Measurements from ENCODE around the gene NDE1.
"Not testable (repeated sequence)": the region's sequence is repeated elsewhere in the genome, so short reads cannot be mapped to it uniquely, and the experiment has no call there.

Gene NDE1, protein sequence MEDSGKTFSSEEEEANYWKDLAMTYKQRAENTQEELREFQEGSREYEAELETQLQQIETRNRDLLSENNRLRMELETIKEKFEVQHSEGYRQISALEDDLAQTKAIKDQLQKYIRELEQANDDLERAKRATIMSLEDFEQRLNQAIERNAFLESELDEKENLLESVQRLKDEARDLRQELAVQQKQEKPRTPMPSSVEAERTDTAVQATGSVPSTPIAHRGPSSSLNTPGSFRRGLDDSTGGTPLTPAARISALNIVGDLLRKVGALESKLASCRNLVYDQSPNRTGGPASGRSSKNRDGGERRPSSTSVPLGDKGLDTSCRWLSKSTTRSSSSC

DNA sequence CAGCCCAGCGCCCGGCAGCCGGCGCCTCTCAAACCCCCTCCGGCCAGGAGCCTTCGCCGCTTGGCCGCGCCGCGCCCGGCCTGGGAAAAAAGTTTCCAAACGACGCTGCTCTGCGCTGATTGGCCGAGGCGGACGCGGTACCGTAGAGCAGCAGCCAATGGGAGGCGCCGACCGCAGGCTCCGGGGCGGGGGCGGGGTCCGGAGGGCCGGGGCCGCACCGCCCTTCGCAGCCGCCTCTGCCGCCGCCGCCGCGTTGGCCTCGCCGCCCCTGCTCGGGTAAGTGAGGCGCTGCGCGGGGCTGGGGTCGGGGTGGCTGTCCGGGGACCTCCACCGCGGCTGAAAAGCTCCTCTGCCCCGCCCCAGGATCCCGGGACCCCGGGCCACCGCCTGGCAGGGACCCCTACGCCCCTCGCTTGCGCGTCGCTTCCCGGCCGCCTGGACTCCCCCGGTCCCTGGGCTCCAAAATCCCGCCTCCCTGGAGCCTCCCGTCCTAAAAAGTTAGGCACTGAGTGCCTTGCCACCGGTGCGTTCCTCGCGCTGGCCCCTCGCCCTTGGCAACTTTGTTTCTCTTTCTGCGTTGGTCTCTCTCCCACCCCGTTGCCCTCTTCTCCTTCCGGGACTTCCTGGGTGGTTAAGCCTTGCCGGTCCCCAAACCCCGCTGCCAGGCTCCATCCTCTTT, at the start of gene NDE1:
Gene NDE1, plus strand, starts transcription at position 227 of the 679 bp plus-strand sequence. CDS start 14,534 bp downstream, outside the sequence.
- peak; percentile 91 for DNase-seq

DNA sequence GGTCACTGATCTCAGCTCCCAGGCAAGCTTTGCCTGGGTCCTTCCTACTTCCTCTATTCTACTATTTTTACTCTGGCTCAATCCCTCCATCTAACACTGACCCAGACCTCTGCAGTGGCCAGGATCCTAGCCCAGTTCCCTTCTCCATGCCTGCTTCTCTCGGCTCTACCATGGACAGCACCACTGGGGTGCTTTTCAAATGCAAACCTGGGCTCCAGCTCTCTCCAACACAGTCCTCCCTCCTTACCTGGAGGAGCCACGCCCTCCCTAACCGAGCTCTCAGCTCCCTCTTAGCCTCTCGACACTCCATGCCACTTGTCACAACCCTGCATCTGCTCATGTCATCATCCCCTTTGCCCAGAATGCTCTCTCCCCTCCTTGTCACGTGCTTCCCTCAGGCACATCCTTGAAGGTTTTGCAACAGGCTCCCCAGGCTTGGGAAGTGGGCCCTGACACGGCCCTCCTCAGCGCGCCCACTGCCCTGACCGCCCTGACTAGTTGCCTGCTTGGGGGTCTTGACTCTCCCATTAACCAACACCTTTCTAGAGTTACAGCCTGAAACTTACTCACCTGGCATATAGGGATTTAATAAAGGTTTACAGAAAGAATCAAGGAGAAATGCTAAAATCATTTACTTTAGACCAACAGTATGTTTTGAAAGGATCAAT, 48.7 kb upstream of the NDE1 start:
- no peak for DNase-seq

DNA sequence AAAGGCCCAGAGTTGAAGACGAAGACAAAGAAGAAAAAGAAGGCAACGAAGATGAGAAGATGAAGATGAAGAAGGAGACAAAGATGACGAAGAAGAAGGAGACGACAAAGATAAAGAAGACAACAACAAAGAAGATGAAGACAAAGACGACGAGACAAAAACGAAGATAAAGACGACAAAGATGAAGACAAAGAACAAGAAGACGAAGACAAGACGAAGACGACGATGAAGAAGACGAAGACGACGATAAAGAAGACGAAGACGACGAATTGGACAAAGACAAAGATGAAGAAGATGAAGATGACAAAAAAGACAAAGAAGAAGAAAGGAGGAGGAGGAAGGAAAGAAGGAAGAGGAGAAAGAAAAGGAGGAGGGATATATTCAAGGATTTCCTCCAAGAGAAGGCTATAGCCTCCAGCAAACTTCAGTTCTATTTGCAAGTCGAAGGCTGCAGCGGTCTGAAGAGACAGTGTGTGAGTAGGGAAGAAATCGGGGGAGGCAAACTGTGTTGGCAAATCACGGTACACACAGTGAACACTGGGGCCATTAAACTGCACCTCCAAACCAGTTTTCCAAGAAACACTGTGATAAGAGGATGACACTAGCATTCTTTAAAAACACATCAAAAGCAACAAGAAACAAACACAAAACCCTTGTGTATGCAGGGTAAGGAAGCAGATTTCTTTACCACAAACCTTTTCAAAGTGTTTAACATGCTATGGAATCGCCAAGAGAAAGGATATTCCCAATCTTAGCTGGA, 47.6 kb upstream of the NDE1 start:
- no peak for DNase-seq

DNA sequence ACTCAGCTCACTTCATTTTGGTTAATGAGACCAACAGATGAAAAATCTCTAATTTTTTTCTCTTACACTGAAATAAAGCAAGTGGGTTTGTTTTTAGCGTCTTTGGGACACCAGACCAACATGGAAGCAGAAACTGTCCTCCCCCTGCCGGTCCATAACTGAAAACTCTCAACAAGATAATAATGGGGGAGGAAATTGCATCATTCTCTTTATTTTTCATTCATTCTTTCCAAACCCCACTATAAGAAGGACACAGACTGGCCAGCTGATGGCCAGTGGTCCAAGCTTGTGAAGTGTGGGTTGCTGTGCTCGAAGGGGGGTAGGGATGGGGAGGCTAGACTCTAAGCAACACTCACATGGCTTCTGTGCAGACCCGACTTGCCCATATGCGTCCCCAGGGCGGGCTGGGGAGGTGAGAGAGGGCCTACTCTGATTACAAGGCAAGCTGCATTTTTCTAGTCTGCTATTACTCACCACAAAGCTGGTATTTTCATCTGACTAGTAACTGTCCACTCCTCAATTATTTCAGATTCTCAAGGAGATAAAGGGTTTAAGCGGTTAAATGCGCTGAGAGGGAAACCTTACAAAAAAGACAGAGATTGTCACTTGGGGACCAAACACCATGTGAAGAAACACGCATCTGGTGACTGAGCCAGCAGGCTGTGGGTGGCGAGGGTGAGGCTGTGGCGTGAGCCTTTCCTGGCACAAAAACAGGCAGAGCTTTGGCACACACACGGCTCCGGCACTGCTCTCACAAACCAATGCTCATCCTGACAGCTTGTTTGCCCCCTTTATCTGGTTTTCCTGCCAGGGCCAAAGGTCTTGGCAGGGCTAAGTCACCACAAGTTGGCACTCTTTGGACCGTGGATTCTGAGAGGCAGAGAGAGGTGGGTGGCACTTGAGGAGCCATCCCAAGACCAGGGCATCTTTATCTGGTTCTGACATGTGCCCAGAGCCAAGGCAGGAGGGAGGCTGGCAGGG, 45.3 kb upstream of the NDE1 start:
- DNase-seq = no peak

DNA sequence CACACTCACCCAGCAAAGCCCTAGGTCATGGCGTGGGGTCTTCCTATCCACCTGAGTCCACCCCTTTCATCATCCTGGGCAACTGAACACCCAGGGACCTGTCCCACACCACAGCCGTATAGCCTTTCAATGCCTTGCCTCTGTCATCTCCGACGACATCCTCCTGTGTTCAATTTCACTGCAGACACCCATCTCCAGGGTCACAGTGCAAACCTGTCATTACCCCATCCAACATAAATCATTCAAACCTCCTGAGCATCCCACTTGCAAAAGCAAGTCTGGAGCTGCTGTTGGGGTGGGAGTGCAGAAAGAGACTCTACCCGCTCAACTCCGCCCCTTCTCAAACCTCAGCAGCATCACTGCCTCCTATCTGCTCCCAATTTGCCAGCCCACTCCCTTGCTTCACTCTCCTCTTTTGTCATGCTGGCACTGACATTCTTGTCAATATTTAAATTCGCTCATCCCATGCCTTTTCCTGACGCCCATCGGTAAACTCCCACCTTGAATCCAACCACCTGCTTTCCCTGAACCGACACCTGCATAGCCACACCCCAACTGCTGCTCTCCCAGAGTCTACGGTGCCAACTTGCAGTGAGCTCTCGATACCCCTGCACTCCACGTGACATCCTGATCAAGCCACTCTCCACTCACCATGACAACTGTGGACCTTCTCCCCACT, 44.1 kb upstream of the NDE1 start:
- no peak for DNase-seq

DNA sequence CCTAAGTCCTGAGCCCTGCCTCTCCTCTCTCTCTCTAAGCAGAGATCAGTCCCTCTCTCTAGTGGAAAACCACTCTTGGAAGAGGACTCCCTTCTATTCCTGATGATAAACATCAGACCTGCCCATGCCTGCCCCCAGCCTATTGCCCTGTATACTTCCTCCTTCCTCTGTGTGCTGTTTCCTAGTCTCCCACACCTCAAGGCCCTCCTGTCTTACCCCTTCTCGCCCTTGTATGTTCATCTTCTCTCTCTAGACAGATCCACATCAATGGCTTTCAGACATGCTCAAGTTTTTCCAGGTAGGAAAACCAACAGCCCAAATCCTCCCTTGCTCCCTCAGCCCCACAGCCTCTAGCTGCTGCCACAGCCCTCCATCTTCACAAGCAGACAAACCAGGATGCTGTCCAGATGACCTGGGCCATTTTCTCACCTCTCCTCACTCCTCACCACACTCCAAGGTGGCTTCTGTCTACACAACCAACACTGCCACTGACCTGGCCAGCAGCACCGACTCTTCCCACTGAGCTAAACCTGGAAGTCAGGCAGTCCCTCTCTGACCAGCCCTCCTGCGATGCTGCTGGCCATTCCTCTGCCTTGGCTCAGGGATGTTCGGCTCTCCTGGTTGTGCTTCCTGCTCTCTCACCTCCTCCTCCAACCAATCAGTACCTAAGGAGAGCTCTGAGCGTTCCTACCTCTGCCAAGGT, 43.4 kb upstream of the NDE1 start:
- DNase-seq = no peak

DNA sequence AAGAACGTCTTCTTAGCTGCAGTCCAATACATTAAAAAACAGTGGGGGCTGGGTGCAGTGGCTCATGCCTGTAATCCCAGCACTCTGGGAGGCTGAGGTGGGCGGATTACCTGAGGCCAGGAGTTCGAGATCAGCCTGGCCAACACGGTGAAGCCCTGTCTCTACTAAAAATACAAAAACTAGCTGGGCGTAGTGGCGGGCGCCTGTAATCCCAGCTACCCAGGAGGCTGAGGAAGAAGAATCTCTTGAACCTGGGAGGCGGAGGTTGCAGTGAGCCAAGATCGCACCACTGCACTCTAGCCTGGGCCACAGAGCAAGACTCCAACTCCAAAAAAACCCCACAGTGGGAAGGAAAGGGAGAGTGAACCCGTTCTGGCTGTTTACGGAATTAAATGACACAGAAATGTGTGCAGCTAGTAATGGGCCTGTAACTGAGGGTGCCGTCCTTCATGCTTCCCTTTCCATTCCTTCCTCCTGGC, 42.8 kb upstream of the NDE1 start:
- not testable (repeated sequence) for DNase-seq

DNA sequence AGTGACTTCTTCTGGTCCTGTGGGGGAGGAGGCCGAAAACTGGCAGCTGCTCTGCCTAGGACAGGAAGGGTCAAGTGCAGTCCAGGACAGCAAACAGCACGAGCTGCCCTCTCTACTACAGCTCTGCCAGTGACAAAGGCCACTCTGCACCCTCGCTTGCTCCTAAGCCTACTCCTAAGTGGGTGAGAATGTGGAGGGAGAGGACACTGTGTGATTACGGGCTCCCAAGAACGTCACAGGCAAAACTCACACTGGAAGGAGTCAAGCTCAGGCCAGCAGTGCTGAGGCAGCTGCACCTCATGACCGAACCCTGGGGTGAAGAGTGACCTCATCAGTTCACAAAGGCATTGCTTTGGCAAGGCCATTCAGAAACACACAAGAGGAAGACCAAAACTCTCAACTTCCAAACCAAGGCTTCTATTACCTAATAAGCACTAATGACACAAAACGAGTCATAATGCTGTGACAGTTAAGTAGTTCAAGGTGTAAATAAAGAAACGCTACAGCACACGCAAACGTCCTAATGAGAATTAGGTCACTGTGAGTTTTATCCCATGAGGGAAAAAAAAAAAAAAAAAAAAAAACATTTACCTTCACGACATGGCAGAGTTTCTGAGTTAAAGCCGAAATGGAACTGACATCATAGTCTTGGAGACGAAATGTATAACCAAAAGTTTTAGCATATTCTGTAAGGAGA, 42.2 kb upstream of the NDE1 start:
- DNase-seq = no peak

DNA sequence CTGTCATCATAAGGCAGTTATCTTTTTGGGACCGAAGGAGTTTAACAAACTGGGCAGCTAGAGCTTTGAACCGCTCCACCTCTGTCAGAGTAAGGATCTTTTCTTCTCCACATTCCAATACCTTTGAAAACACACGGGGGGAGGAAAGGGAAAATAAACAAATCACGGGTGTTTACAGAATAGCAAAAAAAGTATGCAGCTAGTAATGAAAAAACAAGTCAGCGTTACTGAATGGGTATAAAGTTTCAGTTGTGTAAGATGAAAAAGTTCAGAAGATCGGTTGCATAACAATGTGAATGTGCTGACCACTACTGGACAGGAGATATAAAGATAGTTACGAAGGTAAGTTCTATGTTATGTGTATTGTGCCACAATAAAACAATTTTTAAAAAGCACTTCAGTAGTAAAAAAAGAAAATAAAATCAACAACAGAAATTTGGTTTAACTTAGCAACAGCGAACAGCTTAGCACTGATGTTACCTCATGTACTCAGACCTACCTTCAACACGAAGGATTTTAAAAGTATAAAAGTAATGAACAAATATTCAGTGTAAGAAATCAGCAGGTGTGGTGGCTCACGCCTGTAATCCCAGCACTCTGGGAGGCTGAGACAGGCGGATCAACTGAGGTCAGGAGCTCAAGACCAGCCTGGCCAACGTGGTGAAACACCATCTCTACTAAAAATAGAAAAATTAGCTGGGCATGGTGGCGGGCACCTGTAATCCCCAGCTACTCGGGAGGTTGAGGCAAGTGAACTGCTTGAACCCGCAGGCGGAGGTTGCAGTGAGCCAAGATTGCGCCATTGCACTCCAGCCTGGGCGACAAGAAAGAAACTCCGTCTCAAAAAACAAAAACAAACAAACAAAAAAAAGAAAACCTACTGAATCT, 41.4 kb upstream of the NDE1 start:
- DNase-seq = no peak

DNA sequence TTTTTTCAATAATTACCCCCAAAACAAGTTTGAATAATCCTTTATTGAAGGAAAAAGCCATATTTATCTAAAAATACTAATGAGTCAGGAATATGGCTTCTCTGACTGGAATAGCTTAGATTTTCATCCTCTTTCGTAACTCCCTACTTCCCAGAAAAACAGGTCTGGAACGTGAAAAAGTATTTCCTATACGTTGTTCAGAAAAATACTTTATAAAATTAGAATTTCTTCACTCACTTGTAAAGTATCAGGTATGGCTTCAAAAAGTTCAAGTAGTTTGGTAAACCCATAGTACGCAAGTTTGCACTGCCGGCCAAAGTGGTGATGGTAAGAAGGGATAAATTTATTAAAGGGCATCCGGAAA, 40.8 kb upstream of the NDE1 start:
- DNase-seq = no peak

DNA sequence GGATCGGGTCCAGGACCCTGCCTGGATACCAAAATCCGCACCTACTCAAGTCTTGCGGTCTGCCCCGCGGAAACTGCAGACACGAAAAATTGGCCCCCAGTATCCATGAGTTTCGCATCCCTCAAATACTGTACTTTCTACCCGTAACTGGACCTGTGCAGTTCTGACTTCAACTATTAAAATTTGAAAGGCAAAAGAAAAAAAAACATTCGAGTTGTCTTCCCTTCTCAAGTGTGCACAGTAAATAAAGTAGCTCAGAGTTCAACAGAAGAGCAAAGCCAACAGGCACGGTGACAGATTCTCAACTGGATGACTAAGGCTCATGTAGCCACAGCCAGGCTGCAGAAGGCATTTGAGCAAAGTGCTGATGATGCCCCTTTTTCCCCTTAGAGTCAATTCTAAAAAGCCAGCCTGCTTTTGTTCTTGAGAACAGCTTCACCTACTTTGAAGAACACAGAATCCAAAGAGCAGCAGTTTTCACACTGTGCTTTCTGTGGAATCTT, 39.6 kb upstream of the NDE1 start:
- DNase-seq = no peak

DNA sequence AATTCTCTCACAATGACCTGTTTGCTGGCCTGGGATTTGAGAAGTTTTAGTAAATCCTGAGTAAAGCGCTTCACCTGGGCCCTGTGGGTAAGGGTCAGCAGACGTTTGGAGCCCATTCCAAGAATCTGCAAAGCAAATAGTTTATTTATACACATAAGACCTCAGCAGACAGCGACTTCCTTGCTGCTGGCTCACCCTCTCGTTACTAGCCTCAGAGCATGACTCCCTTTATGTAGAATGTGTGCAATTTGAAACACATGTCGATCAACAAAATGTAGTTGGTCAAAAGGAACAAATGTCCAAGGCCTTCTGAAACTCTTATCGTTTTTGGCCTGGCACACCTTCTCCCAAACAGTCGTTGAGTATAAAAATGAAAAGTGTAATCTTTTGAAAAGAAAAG, 38.4 kb upstream of the NDE1 start:
- DNase-seq = no peak

DNA sequence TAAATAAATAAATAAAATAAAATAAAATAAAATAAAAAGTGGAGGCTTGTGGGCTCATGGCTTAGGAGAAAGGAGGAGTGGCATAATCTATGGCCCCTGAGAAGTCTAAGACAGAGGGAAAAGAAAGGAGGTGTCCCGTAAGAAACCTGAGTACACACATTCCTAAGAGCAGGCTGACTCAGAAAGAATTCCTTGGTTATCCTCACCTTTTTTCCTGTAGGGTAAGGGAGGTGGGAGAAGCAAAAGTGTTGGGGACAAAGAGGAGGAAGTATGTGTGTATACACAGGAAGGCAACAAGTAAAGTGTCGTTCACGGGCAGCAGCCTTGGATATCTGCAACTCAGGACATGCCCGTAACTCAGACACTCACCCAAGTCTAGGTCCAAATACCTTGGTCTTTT, 36.4 kb upstream of the NDE1 start:
- DNase-seq = no peak

DNA sequence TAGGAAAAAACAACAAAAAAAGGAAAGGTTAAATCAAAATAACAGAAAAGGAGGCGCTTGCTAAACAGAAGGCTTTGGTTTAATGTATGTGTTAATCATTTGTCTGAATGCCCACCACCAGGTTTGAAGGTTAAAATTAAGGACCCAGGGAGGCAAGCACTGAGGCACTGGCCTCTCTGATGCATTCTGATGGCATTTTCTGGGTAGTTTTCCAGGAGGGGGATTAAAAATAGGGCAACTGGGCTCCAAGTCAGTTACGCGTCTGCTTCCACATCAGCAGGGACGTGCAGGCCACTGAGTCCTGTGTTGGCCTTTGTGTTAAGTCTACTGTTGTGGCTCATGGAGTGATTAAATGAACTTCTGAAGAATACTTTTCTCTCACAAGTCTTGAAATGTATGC, 34.0 kb upstream of the NDE1 start:
- DNase-seq = no peak

DNA sequence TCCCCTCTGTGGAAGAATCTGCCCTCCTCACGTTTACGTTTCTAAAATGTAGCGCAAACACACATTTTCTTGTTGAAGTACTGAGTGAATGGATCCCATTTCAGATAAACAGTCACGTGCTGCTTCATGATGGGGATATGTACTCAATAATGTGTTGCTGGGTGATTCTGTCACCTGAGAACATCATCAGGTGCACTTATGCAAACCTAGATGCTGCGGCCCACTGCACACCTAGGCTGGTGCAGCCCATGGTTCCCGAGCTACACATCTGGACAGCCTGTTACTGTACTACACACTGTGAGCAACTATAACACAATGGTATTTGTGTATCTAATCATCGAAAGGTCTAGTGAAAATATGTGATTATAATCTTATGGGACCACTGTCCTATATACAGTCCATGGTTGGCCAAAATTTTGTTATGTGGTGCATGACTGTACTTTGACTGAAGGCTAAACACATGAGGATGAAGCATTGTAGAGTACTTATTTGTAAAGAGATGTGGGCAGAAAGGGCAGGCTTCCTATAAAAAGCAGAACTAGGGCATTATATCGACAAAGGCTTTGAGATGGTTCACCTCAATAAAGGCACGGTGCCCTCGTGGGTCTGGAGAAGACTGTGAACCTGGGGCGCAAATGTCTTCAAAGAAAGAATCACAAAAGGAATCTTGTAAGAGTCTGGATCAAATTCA, 33.4 kb upstream of the NDE1 start:
- no peak for DNase-seq

DNA sequence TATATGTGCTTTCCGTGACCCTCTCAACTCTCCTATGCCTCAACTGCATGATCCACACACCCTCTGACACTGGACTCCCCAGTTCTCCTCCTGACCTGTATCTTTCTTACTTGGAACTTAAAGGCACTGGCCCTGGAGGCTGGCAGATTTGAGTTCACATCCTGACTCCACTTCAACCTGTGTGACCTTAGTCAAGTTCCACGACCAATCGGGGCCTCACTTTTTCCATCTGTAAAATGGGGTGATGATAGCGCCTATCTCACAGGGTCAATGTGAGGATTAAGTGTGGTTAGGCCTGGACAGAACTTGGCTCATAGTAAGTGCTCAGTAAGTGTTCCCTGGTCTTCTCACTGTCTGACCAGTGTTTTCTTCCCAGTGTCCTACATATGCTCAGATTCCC, 32.1 kb upstream of the NDE1 start:
- DNase-seq = no peak

DNA sequence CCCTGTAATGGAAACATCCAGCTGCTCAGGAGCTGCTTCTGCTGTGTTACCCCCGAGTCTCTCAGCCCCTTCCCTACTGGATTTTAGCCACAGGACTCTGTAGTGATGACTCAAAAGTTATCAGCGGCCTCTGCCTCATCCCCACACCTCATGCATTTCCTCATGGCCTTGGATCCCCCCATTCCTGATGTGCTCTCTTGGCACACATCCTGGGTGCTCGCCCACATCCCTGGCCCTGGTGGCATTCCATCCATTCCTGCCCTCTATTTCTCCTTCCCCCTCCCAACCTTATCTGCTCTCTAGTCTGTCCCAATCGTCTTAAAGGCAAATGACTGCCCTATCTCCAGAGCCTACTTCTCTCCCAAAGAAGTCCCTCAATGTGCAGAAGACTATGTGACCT, 31.7 kb upstream of the NDE1 start:
- no peak for DNase-seq

DNA sequence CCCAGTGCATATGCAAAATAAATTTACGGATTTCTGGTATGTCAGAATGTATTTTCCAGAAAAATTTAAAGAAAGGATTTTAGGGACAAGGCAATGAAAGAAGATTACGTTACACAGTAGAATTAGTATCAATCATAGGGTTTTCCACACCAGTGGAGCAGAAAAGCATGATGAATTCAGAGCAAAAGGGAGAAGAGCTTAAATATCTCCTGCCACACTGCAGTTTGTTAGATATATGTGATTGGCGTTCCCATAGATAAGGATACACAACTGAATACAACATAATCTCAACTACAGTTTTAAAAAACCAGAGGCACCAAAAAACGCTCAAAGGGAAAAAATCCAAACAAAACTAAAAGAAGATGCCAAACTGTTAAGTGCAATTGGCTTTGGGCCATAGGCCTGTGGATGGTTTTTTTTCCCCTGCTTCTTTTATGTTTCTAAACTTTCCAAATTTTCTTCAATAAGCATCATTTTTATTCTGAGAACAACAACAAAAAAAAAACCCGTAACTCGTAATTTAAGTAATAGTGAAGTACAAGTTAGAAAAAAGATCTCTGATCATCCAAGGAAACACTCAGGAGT, 29.3 kb upstream of the NDE1 start:
- DNase-seq = no peak
